Right ventricle myocardium inferior (tissue), 1 donor: ENCODE measurements around the gene GLUL. TPM values are rescaled to one million over a fixed set of nuclear protein-coding genes. Genes with fewer than 3 reads are reported as not detected.

Experiments used
- ATAC-seq: fragments of 200-7000 bp; cut with Tn5 transposase; one replicate; pipeline ENCODE4 v1.9.1; 2020; ENCODE audit warnings: mild to moderate bottlenecking, moderate library complexity
- DNase-seq: peaks from one replicate; pipeline ENCODE4 v3.0.0; 2021; ENCODE audit errors: missing footprints
- intact Hi-C: fragments of 100-400 bp; cut with DNase I; formaldehyde crosslinking; loops from one replicate; pipeline ENCODE4 v1.11.0; 2022
- total RNA-seq: library from RNA; stranded (reverse); fragmentation: NEBNext Ultra II Directional; extraction: Animal tissue kit (Norgen Biotek cat#: 25700); gene quantifications from one replicate; pipeline ENCODE4 v1.2.1, GENCODE V29; 2021
- donor health status: DM: no; HTN: yes; CAD: no; lungs with severe emphysema.

Gene GLUL
- total RNA-seq, 1 donor from 2014 or later, result 433 TPM

GRCh38 chr1:182376936-182377574 is 14.5 kb downstream of the GLUL start:
- ATAC-seq, result no peak
- intact Hi-C loops, result no loop called here
- no peak for DNase-seq

GRCh38 chr1:182374101-182374834 is 17.3 kb downstream of the GLUL start:
- ATAC-seq (peak; percentile 51), DNase-seq (no peak)
- intact Hi-C loops, result no loop called here

GRCh38 chr1:182370532-182370931 is 21.1 kb downstream of the GLUL start:
- no peak for ATAC-seq

GRCh38 chr1:182368903-182369302 is 22.7 kb downstream of the GLUL start:
- intact Hi-C loops, result loop anchor here (10.0 kb wide), 1 partner anchor 114 kb away; no protein-coding TSS in a partner anchor
- DNase-seq, result no peak
- ATAC-seq, result no peak

More at GRCh38 chr1:182370532-182370931, 21.1 kb downstream of the GLUL start:
- intact Hi-C loops, result no loop called here
- no peak for DNase-seq

GRCh38 chr1:182368358-182368757 is 23.2 kb downstream of the GLUL start:
- intact Hi-C loops, result loop anchor here (10.0 kb wide), 1 partner anchor 114 kb away; no protein-coding TSS in a partner anchor
- no peak for ATAC-seq

GRCh38 chr1:182367926-182368325 is 23.7 kb downstream of the GLUL start:
- DNase-seq (no peak), ATAC-seq (peak; percentile 57)
- intact Hi-C loops, result loop anchor here (10.0 kb wide), 1 partner anchor 113 kb away; no protein-coding TSS in a partner anchor

More at GRCh38 chr1:182368358-182368757, 23.2 kb downstream of the GLUL start:
- DNase-seq, result no peak

- no peak for ATAC-seq
- no peak for DNase-seq
- intact Hi-C loops, result loop anchor here (10.0 kb wide), 1 partner anchor 112 kb away; no protein-coding TSS in a partner anchor
Measured at GRCh38 chr1:182366596-182366995, 25.0 kb downstream of the GLUL start.

- intact Hi-C loops, result loop anchor here (10.0 kb wide), 1 partner anchor 105 kb away; no protein-coding TSS in a partner anchor
- DNase-seq, result no peak
Measured at GRCh38 chr1:182359645-182360044, 31.9 kb downstream of the GLUL start.

GRCh38 chr1:182357913-182358312 is 33.7 kb downstream of the GLUL start:
- DNase-seq, result no peak
- ATAC-seq, result no peak
- intact Hi-C loops, result no loop called here

More at GRCh38 chr1:182359645-182360044, 31.9 kb downstream of the GLUL start:
- no peak for ATAC-seq

GRCh38 chr1:182357171-182357570 is 34.4 kb downstream of the GLUL start:
- intact Hi-C loops, result no loop called here
- no peak for ATAC-seq
- DNase-seq, result no peak

- ATAC-seq (no peak), DNase-seq (no peak)
- intact Hi-C loops, result no loop called here
Measured at GRCh38 chr1:182355723-182356098, 35.9 kb downstream of the GLUL start.

- DNase-seq, result no peak
- ATAC-seq, result peak; percentile 29
- intact Hi-C loops, result no loop called here
Measured at GRCh38 chr1:182351790-182352364, 39.7 kb downstream of the GLUL start.

GRCh38 chr1:182350839-182351238 is 40.8 kb downstream of the GLUL start:
- ATAC-seq (peak; percentile 91), DNase-seq (no peak)
- intact Hi-C loops, result no loop called here

- ATAC-seq, result peak; percentile 80
- intact Hi-C loops, result loop anchor here (5.0 kb wide), 1 partner anchor 57 kb away; no protein-coding TSS in a partner anchor
- no peak for DNase-seq
Measured at GRCh38 chr1:182348961-182349747, 42.4 kb downstream of the GLUL start.

GRCh38 chr1:182347019-182347418 is 44.6 kb downstream of the GLUL start:
- intact Hi-C loops, result loop anchor here (5.0 kb wide), 1 partner anchor 55 kb away; no protein-coding TSS in a partner anchor
- ATAC-seq, result no peak
- DNase-seq, result no peak

GRCh38 chr1:182340233-182341058 is 51.1 kb downstream of the GLUL start:
- intact Hi-C loops, result no loop called here
- peak; percentile 45 for ATAC-seq
- no peak for DNase-seq

- DNase-seq, result no peak
- intact Hi-C loops, result no loop called here
Measured at GRCh38 chr1:182339684-182340083, 51.9 kb downstream of the GLUL start.

GRCh38 chr1:182338806-182339370 is 52.7 kb downstream of the GLUL start:
- no peak for DNase-seq
- no peak for ATAC-seq
- intact Hi-C loops, result no loop called here

More at GRCh38 chr1:182339684-182340083, 51.9 kb downstream of the GLUL start:
- ATAC-seq, result no peak
